K562 (cell line): ENCODE data around the gene COA5.

Experiments
- ATF6 ChIP-seq: sonication (generic); formaldehyde crosslinking; IDR thresholded peaks from 2 replicates; pipeline ENCODE4 v1.4.0; 2020; ENCODE audit warnings: mild to moderate bottlenecking, missing genetic modification reagents
- DACH1 ChIP-seq: fragments of 450-650 bp; IDR thresholded peaks from 2 replicates; pipeline ENCODE4 v1.6.1; 2018; ENCODE audit not compliant: partially characterized antibody
- EP300 ChIP-seq: IDR thresholded peaks from 2 replicates; pipeline ENCODE4 v1.6.1; 2012; ENCODE audit warnings: low read length, improper control_type of control experiment
- MAZ ChIP-seq, 2 experiments: fragments of 450-650 bp in 1 of 2; sonication (generic) in 1 of 2; formaldehyde crosslinking; IDR thresholded peaks in 1 of 2; conservative IDR thresholded peaks in 1 of 2; 2 replicates each; pipeline versions ENCODE4 v1.4.0 to v1.5.0; 2020; ENCODE audit warnings: mild to moderate bottlenecking in 1 of 2, missing genetic modification reagents in 1 of 2
- NCOR1 ChIP-seq: fragments of 450-650 bp; IDR thresholded peaks from 2 replicates; pipeline ENCODE4 v1.6.1; 2016; ENCODE audit warnings: mild to moderate bottlenecking, moderate library complexity
- NFYB ChIP-seq: IDR thresholded peaks from 2 replicates; pipeline ENCODE4 v1.6.1; 2011; ENCODE audit warnings: mild to moderate bottlenecking, moderate library complexity; ENCODE audit not compliant: insufficient read length; ENCODE audit errors: extremely low read depth
- PHB2 ChIP-seq: fragments of 450-650 bp; IDR thresholded peaks from 2 replicates; pipeline ENCODE4 v1.6.1; 2017; ENCODE audit warnings: low read depth
- POLR2A ChIP-seq: fragments of 450-650 bp; conservative IDR thresholded peaks from 2 replicates; pipeline ENCODE4 v1.6.1; 2016
- PRDM10 ChIP-seq: fragments of 450-650 bp; IDR thresholded peaks from 2 replicates; pipeline ENCODE4 v1.6.1; 2018; ENCODE audit not compliant: partially characterized antibody
- REST ChIP-seq, 2 experiments: fragments of 450-650 bp; formaldehyde crosslinking in 1 of 2; IDR thresholded peaks; 2 replicates each; pipeline versions ENCODE4 v1.4.0 to v1.6.1; 2014 to 2020; ENCODE audit warnings: mild to moderate bottlenecking in 2 of 2, borderline replicate concordance in 1 of 2, low read depth in 1 of 2
- SMAD4 ChIP-seq: fragments of 250-450 bp; sonication (Bioruptor Pico); conservative IDR thresholded peaks from 2 replicates; pipeline ENCODE4 v1.8.0; 2021; ENCODE audit warnings: inconsistent platforms, mild to moderate bottlenecking, moderate library complexity
- ZNF589 ChIP-seq: fragments of 200-800 bp; sonication (Bioruptor generic); IDR thresholded peaks from 2 replicates; pipeline ENCODE4 v1.6.1; 2016; ENCODE audit warnings: low read depth, missing genetic modification characterization, missing compliant biosample characterization

GRCh38 chr2:98654699-98655495 is 46.6 kb upstream of the COA5 start:
- no peak for TF ChIP-seq DACH1
- no peak for TF ChIP-seq NFYB
- TF ChIP-seq NCOR1: no peak
- TF ChIP-seq ZNF589 (CRISPR knock-in tag): no peak
- TF ChIP-seq REST (IDR thresholded peaks at IDR 0.05; ENCODE audit: borderline replicate concordance): no peak
- TF ChIP-seq REST (CRISPR knock-in tag; IDR thresholded peaks at IDR 0.05; ENCODE audit: low read depth): no peak
- TF ChIP-seq PRDM10: no peak
- no peak for TF ChIP-seq MAZ (CRISPR knock-in tag; conservative IDR thresholded peaks at IDR 0.05 in 1 of 2, IDR thresholded peaks at IDR 0.05 in 1 of 2)
- no peak for TF ChIP-seq SMAD4
- no peak for TF ChIP-seq POLR2A
- TF ChIP-seq PHB2: no peak
- TF ChIP-seq EP300: no peak
- TF ChIP-seq ATF6: no peak
